ENCODE results near the gene SUCLG2. TPM values are rescaled to one million over a fixed set of nuclear protein-coding genes. Genes with fewer than 3 reads are reported as not detected.

Gene SUCLG2
- total and polyA plus RNA-seq, 7 donors, result 63.1 to 289 (median 70.9) TPM

GRCh38 chr3:67509471-67510075 lies 144.8 kb downstream of the SUCLG2 start:
- 93 to 95% methylated on average over 4 of the region's 4 CpGs for WGBS, 2 donors
- DNase-seq, result no peak
- TF ChIP-seq POLR2A (IDR thresholded peaks at IDR 0.05), result no peak
- no peak for TF ChIP-seq POLR2AphosphoS5 (IDR thresholded peaks at IDR 0.05)
- no peak for TF ChIP-seq EP300 (IDR thresholded peaks at IDR 0.05)
- TF ChIP-seq, protein P1, sequence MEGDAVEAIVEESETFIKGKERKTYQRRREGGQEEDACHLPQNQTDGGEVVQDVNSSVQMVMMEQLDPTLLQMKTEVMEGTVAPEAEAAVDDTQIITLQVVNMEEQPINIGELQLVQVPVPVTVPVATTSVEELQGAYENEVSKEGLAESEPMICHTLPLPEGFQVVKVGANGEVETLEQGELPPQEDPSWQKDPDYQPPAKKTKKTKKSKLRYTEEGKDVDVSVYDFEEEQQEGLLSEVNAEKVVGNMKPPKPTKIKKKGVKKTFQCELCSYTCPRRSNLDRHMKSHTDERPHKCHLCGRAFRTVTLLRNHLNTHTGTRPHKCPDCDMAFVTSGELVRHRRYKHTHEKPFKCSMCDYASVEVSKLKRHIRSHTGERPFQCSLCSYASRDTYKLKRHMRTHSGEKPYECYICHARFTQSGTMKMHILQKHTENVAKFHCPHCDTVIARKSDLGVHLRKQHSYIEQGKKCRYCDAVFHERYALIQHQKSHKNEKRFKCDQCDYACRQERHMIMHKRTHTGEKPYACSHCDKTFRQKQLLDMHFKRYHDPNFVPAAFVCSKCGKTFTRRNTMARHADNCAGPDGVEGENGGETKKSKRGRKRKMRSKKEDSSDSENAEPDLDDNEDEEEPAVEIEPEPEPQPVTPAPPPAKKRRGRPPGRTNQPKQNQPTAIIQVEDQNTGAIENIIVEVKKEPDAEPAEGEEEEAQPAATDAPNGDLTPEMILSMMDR (IDR thresholded peaks at IDR 0.05), result no peak
- Histone ChIP-seq H3K36me3 (peaks cover 0 to 20% (median 1%) of the 10 kb centered on the region in 4 donors), H3K27ac (no peak overlapping the region), H3K4me3 (no peak overlapping the region), H3K27me3 (no peaks in the 10 kb centered on the region), H3K4me1 (no peaks in the 10 kb centered on the region), H3K9me3 (no peaks in the 10 kb centered on the region)
- intact Hi-C loops (cut with DNase I), result no loop called here

DNA sequence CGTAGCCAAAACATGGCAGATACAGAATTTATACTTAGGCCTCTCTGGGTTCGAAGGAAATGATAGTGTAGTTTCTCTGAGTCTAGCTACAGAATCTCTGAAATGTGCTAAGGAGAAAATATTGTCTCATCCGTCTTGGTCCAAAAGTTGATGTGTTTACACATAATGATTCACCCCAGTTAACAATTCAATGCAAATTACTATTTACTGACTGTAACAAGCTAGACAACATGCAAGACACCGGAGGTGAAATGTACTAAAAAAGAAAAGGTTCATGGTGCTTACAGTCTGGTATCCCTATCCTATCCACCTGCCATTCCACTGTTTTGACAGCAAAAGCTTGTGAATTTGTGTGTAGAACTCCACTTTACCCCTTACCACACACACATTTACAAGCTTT lies 146.8 kb downstream of the SUCLG2 start:
- Histone ChIP-seq H3K9me3 (no peaks in the 10 kb centered on the region), H3K27ac (no peak overlapping the region), H3K4me1 (no peaks in the 10 kb centered on the region), H3K4me3 (no peak overlapping the region), H3K27me3 (no peaks in the 10 kb centered on the region), H3K36me3 (peaks cover 0 to 29% (median 1%) of the 10 kb centered on the region in 4 donors)
- TF ChIP-seq, protein P1 (IDR thresholded peaks at IDR 0.05), result no peak
- TF ChIP-seq EP300 (IDR thresholded peaks at IDR 0.05) (no peak), POLR2AphosphoS5 (IDR thresholded peaks at IDR 0.05) (no peak), POLR2A (IDR thresholded peaks at IDR 0.05) (no peak)
- intact Hi-C loops (cut with DNase I), result no loop called here
- WGBS, 2 donors, result 88 to 90% methylated on average over 4 of the region's 4 CpGs
- no peak for DNase-seq

DNA sequence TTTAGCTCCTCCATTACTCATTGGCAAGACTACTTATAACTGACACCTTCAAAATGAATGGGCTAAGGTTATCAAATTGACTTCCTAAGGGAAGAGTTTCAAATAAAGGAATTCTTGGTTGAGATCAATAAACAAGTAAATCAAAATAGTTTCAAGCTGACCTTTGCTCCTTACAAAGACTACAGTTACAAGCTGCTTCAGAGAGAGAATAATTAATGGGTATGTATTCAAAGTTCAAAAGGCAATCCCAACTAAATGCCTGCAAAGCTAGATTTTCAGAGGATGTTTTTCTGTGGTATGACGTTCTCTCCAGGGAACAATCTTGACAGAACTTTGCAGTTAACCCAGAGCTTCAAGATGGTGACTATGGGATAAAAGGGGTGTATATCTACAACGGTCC lies 153.7 kb downstream of the SUCLG2 start:
- no peaks in the 10 kb centered on the region for H3K27me3 ChIP-seq
- H3K27ac ChIP-seq, result no peak overlapping the region
- intact Hi-C loops (cut with DNase I), result no loop called here
- no peak for DNase-seq
- TF ChIP-seq, protein P1 (IDR thresholded peaks at IDR 0.05), result no peak
- no peak for TF ChIP-seq POLR2A (IDR thresholded peaks at IDR 0.05)
- no peak for TF ChIP-seq POLR2AphosphoS5 (IDR thresholded peaks at IDR 0.05)
- no peak for TF ChIP-seq EP300 (IDR thresholded peaks at IDR 0.05)
- peaks cover 0 to 10% (median 0%) of the 10 kb centered on the region in 4 donors for H3K36me3 ChIP-seq
- no peaks in the 10 kb centered on the region for H3K4me1 ChIP-seq
- H3K4me3 ChIP-seq, result no peak overlapping the region
- H3K9me3 ChIP-seq, result no peaks in the 10 kb centered on the region
- WGBS, 2 donors, result 90 to 93% methylated on average over 2 of the region's 2 CpGs

DNA sequence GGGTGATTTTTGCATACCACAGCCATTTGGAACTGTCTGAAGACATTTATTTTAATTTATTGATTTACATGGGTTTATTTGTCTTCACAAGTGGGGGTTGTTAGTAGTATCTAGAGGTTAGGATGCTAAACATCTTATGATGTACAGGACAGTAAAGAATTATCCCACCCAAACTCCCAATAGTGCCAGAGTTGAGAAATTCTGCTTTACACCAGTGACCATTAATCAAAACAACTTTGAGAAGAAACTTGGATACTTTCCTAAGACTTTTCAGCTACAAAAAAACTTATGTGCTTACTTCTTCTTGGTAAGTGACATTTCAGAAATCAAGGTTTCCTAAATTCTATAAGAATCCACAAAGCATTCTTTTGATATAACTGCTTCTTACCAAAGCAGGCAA lies 156.7 kb downstream of the SUCLG2 start:
- H3K9me3 ChIP-seq, result no peaks in the 10 kb centered on the region
- no peaks in the 10 kb centered on the region for H3K27me3 ChIP-seq
- no peaks in the 10 kb centered on the region for H3K4me1 ChIP-seq
- intact Hi-C loops (cut with DNase I), result no loop called here
- DNase-seq, result no peak
- no peak overlapping the region for H3K27ac ChIP-seq
- no peak overlapping the region for H3K4me3 ChIP-seq
- no peak for TF ChIP-seq POLR2A (IDR thresholded peaks at IDR 0.05)
- TF ChIP-seq, protein P1 (IDR thresholded peaks at IDR 0.05), result no peak
- no peak for TF ChIP-seq EP300 (IDR thresholded peaks at IDR 0.05)
- no peak for TF ChIP-seq POLR2AphosphoS5 (IDR thresholded peaks at IDR 0.05)
- peaks cover 0 to 16% (median 0%) of the 10 kb centered on the region in 4 donors for H3K36me3 ChIP-seq

- H3K27me3 ChIP-seq, result no peaks in the 10 kb centered on the region
- H3K9me3 ChIP-seq, result no peaks in the 10 kb centered on the region
- H3K4me3 ChIP-seq, result no peak overlapping the region
- DNase-seq, result no peak
- intact Hi-C loops (cut with DNase I), result no loop called here
- WGBS, 2 donors, result 94 to 98% methylated on average over 1 of the region's 1 CpG
- no peak overlapping the region for H3K27ac ChIP-seq
- H3K36me3 ChIP-seq, result peaks cover 0 to 16% (median 0%) of the 10 kb centered on the region in 4 donors
- TF ChIP-seq POLR2AphosphoS5 (IDR thresholded peaks at IDR 0.05), result no peak
- TF ChIP-seq, protein P1 (IDR thresholded peaks at IDR 0.05), result no peak
- TF ChIP-seq EP300 (IDR thresholded peaks at IDR 0.05), result no peak
- TF ChIP-seq POLR2A (IDR thresholded peaks at IDR 0.05), result no peak
- H3K4me1 ChIP-seq, result peaks cover 0 to under 1% (median 0%) of the 10 kb centered on the region in 4 donors
Measured at GRCh38 chr3:67495751-67496150, 158.7 kb downstream of the SUCLG2 start.
